ENCODE data around the gene ADIPOR2.

DNA sequence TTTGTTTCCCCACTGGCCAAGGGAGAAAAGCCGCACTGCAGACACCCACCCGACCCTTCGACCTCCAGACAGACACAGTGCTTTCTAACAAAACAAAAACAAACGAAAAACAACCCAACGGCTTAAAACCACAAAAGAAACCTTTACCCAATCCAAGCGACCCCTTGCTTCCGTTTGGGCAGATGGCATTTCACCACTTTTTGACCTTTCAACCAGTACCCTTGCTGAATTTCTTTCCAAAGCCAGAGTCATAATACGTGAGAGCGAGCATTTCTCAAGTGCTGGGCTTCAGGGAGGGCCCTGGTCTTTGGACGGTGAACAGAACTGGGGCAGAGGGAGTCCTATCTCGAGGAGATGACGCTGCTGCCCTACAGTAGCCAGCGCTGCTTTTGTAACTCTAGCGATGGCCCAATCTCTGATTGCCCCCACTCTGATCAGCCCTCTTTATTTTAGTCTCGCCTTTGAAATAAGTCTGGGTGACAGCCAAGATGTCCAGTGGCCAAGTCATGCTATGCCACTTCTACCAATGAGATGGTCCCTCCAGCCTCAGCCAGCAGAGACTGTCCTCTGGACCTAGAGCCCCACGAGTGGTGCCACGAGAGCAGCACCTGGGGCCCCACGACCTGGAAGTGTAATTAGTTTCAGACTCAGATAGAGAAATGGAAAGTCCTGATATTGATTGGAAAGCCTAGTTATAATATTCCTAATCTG is 21.9 kb upstream of the ADIPOR2 start:
- TF ChIP-seq, protein P1, sequence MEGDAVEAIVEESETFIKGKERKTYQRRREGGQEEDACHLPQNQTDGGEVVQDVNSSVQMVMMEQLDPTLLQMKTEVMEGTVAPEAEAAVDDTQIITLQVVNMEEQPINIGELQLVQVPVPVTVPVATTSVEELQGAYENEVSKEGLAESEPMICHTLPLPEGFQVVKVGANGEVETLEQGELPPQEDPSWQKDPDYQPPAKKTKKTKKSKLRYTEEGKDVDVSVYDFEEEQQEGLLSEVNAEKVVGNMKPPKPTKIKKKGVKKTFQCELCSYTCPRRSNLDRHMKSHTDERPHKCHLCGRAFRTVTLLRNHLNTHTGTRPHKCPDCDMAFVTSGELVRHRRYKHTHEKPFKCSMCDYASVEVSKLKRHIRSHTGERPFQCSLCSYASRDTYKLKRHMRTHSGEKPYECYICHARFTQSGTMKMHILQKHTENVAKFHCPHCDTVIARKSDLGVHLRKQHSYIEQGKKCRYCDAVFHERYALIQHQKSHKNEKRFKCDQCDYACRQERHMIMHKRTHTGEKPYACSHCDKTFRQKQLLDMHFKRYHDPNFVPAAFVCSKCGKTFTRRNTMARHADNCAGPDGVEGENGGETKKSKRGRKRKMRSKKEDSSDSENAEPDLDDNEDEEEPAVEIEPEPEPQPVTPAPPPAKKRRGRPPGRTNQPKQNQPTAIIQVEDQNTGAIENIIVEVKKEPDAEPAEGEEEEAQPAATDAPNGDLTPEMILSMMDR (conservative IDR thresholded peaks at IDR 0.05; ENCODE audit: low read depth, low read length) = no peak
- no peak for TF ChIP-seq EZH2 (IDR thresholded peaks at IDR 0.05; ENCODE audit: borderline replicate concordance, low read depth, low read length, poor library complexity, severe bottlenecking)

Measured in A673 (cell line).